ENCODE data around the gene NDUFB6.

NDUFB6 gene

GRCh38 chr9:32545884-32546283 lies 27.1 kb downstream of the NDUFB6 start:
- TF ChIP-seq EZH2phosphoT487 (IDR thresholded peaks at IDR 0.05; ENCODE audit: borderline replicate concordance, low read length) (no peak), CTCF (IDR thresholded peaks at IDR 0.05; ENCODE audit: low read depth, low read length, poor library complexity, severe bottlenecking) (no peak)
- Histone ChIP-seq H3K27ac (ENCODE audit: low read depth, low read length) (no peak overlapping the region), H3K36me3 (ENCODE audit: control insufficient read depth, low read length) (peaks cover 71% of the 10 kb centered on the region), H4K20me1 (ENCODE audit: control insufficient read depth, insufficient read depth, low read depth, low read length) (peaks cover 45% of the 10 kb centered on the region), H3K9me3 (ENCODE audit: control insufficient read depth, insufficient read depth, low read length) (no peaks in the 10 kb centered on the region), H3K79me2 (ENCODE audit: control insufficient read depth, low read length) (peaks cover 97% of the 10 kb centered on the region), H3K27me3 (ENCODE audit: control insufficient read depth, low read length) (no peaks in the 10 kb centered on the region), H3K4me1 (ENCODE audit: control insufficient read depth, low read length) (peaks cover 7% of the 10 kb centered on the region), H3K9me2 (replicated peaks; ENCODE audit: control insufficient read depth, low read length) (no peaks in the 10 kb centered on the region), H3K4me2 (ENCODE audit: low read length) (no peak overlapping the region), H3K4me3 (ENCODE audit: low read length) (no peak overlapping the region), H3F3A (ENCODE audit: control insufficient read depth, insufficient read depth) (no peaks in the 10 kb centered on the region)

GRCh38 chr9:32543047-32543446 lies 29.9 kb downstream of the NDUFB6 start:
- Histone ChIP-seq H3K79me2 (ENCODE audit: control insufficient read depth, low read length) (peaks cover 71% of the 10 kb centered on the region), H3K4me2 (ENCODE audit: low read length) (no peak overlapping the region), H3K36me3 (ENCODE audit: control insufficient read depth, low read length) (peaks cover 59% of the 10 kb centered on the region), H3K27ac (ENCODE audit: low read depth, low read length) (no peak overlapping the region), H3K4me1 (ENCODE audit: control insufficient read depth, low read length) (no peaks in the 10 kb centered on the region), H4K20me1 (ENCODE audit: control insufficient read depth, insufficient read depth, low read depth, low read length) (peaks cover 27% of the 10 kb centered on the region), H3K27me3 (ENCODE audit: control insufficient read depth, low read length) (no peaks in the 10 kb centered on the region), H3K9me3 (ENCODE audit: control insufficient read depth, insufficient read depth, low read length) (no peaks in the 10 kb centered on the region), H3F3A (ENCODE audit: control insufficient read depth, insufficient read depth) (no peaks in the 10 kb centered on the region), H3K9me2 (replicated peaks; ENCODE audit: control insufficient read depth, low read length) (no peaks in the 10 kb centered on the region), H3K4me3 (ENCODE audit: low read length) (no peak overlapping the region)
- TF ChIP-seq EZH2phosphoT487 (IDR thresholded peaks at IDR 0.05; ENCODE audit: borderline replicate concordance, low read length): no peak
- TF ChIP-seq CTCF (IDR thresholded peaks at IDR 0.05; ENCODE audit: low read depth, low read length, poor library complexity, severe bottlenecking): no peak

GRCh38 chr9:32533816-32534215 lies 39.1 kb downstream of the NDUFB6 start:
- peaks cover 2% of the 10 kb centered on the region; the same call in 1 of the 2 replicates for H3F3A ChIP-seq (ENCODE audit: control insufficient read depth, insufficient read depth)
- no peak overlapping the region for H3K4me2 ChIP-seq (ENCODE audit: low read length)

More at GRCh38 chr9:32533816-32534215, 39.1 kb downstream of the NDUFB6 start:
- no peaks in the 10 kb centered on the region for H3K9me2 ChIP-seq (replicated peaks; ENCODE audit: control insufficient read depth, low read length)
- H4K20me1 ChIP-seq (ENCODE audit: control insufficient read depth, insufficient read depth, low read depth, low read length): no peaks in the 10 kb centered on the region
- no peak overlapping the region for H3K4me3 ChIP-seq (ENCODE audit: low read length)
- TF ChIP-seq CTCF (IDR thresholded peaks at IDR 0.05; ENCODE audit: low read depth, low read length, poor library complexity, severe bottlenecking) (no peak), EZH2phosphoT487 (IDR thresholded peaks at IDR 0.05; ENCODE audit: borderline replicate concordance, low read length) (no peak)
- no peaks in the 10 kb centered on the region for H3K4me1 ChIP-seq (ENCODE audit: control insufficient read depth, low read length)
- H3K79me2 ChIP-seq (ENCODE audit: control insufficient read depth, low read length): no peaks in the 10 kb centered on the region
- 0 out of 2 replicates have a peak, but pooled peaks cover 3% of the 10 kb centered on the region for H3K36me3 ChIP-seq (ENCODE audit: control insufficient read depth, low read length)
- no peak overlapping the region for H3K27ac ChIP-seq (ENCODE audit: low read depth, low read length)
- H3K9me3 ChIP-seq (ENCODE audit: control insufficient read depth, insufficient read depth, low read length): no peaks in the 10 kb centered on the region
- H3K27me3 ChIP-seq (ENCODE audit: control insufficient read depth, low read length): no peaks in the 10 kb centered on the region
